SK-N-SH (cell line): ENCODE data around the gene FSIP2. TPM values are rescaled to one million over a fixed set of nuclear protein-coding genes. Genes with fewer than 3 reads are reported as not detected.

Experiments
- CTCF ChIA-PET: fragments of 300-600, 350-600 bp; formaldehyde crosslinking; extraction: SDS; loops from one replicate; lab custom pipeline; 2021; lab: Yijun Ruan, JAX
- POLR2A ChIA-PET: fragments of 350-600 bp; sonication (Branson Sonifier 250); formaldehyde crosslinking; extraction: SDS; loops from one replicate; lab custom pipeline; 2020; ENCODE audit warnings: antibody characterized with exemption, inconsistent platforms; lab: Yijun Ruan, JAX
- DNase-seq: peaks from one replicate; pipeline ENCODE4 v3.0.0; 2012
- H2AFZ ChIP-seq: fragments of 200-600 bp; sonication (generic); 2 replicates; pipeline ENCODE4 v1.8.1; 2016; ENCODE audit warnings: antibody characterized with exemption, mild to moderate bottlenecking, low read depth
- H3F3A ChIP-seq: fragments of 200-600 bp; sonication (generic); replicated peaks from 2 replicates; pipeline ENCODE3; 2016; ENCODE audit warnings: antibody characterized with exemption, mild to moderate bottlenecking; ENCODE audit not compliant: insufficient read depth
- H3K27ac ChIP-seq, 2 experiments: fragments of 200-500 bp in 1 of 2; fragments of 200-600 bp in 1 of 2; sonication (Bioruptor generic) in 1 of 2; sonication (generic), shearing (Covaris generic) in 1 of 2; 2 replicates each; pipeline versions ENCODE4 v1.5.1 to v1.6.1; 2014 to 2016; ENCODE audit warnings: low read depth in 2 of 2, inconsistent platforms in 1 of 2, low read length in 1 of 2, mild to moderate bottlenecking in 1 of 2, mixed read lengths in 1 of 2
- H3K27me3 ChIP-seq: fragments of 200-600 bp; sonication (generic), shearing (Covaris generic); 2 replicates; pipeline ENCODE4 v1.6.1; 2016; ENCODE audit warnings: mixed run types; ENCODE audit not compliant: insufficient read depth
- H3K36me3 ChIP-seq, 2 experiments: fragments of 200-500 bp in 1 of 2; fragments of 200-600 bp in 1 of 2; sonication (Bioruptor generic) in 1 of 2; sonication (generic) in 1 of 2; replicated peaks in 1 of 2; 2 replicates each; pipeline versions ENCODE3 to v1.5.1; 2014 to 2016; ENCODE audit warnings: low read length in 1 of 2, mild to moderate bottlenecking in 1 of 2; ENCODE audit not compliant: insufficient read depth in 2 of 2, control insufficient read depth in 1 of 2
- H3K4me1 ChIP-seq, 2 experiments: fragments of 200-500 bp in 1 of 2; fragments of 200-600 bp in 1 of 2; sonication (Bioruptor generic) in 1 of 2; sonication (generic), shearing (Covaris generic) in 1 of 2; 2 replicates each; pipeline versions ENCODE4 v1.5.1 to v1.6.1; 2014 to 2016; ENCODE audit warnings: low read depth in 1 of 2, low read length in 1 of 2, mixed run types in 1 of 2; ENCODE audit not compliant: insufficient read depth in 2 of 2, control insufficient read depth in 1 of 2
- H3K4me2 ChIP-seq: fragments of 200-600 bp; sonication (generic), shearing (Covaris generic); 2 replicates; pipeline ENCODE4 v1.6.1; 2017; ENCODE audit warnings: mixed run types
- H3K4me3 ChIP-seq, 2 experiments: fragments of 200-500 bp in 1 of 2; fragments of 200-600 bp in 1 of 2; sonication (Bioruptor generic) in 1 of 2; sonication (generic), shearing (Covaris generic) in 1 of 2; 2 replicates each; pipeline versions ENCODE4 v1.5.1 to v1.8.1; 2014 to 2016; ENCODE audit warnings: low read depth in 2 of 2, inconsistent platforms in 1 of 2, low read length in 1 of 2, mild to moderate bottlenecking in 1 of 2, mixed read lengths in 1 of 2, moderate library complexity in 1 of 2
- H3K79me2 ChIP-seq: fragments of 200-600 bp; sonication (generic); 2 replicates; pipeline ENCODE4 v1.8.1; 2017; ENCODE audit warnings: mild to moderate bottlenecking; ENCODE audit not compliant: insufficient read depth
- H3K9ac ChIP-seq: fragments of 200-600 bp; sonication (generic); 2 replicates; pipeline ENCODE4 v1.6.1; 2017; ENCODE audit warnings: mixed run types
- H3K9me2 ChIP-seq: fragments of 200-600 bp; sonication (generic); 2 replicates; pipeline ENCODE4 v1.6.1; 2017; ENCODE audit warnings: mixed run types
- H3K9me3 ChIP-seq: fragments of 200-600 bp; sonication (generic); 2 replicates; pipeline ENCODE4 v1.6.1; 2017; ENCODE audit warnings: mixed run types, mild to moderate bottlenecking, moderate library complexity
- H4K20me1 ChIP-seq: fragments of 200-600 bp; sonication (generic); 2 replicates; pipeline ENCODE4 v1.6.1; 2017; ENCODE audit warnings: mild to moderate bottlenecking, mixed run types; ENCODE audit not compliant: insufficient read depth
- EP300 ChIP-seq, 2 experiments: IDR thresholded peaks; 2 replicates each; pipeline versions ENCODE4 v1.4.0 to v1.6.1; 2012; ENCODE audit warnings: borderline replicate concordance in 1 of 2, low read depth in 1 of 2, low read length in 1 of 2
- FOSL2 ChIP-seq: IDR thresholded peaks from 2 replicates; pipeline ENCODE4 v1.4.0; 2012; ENCODE audit warnings: low read depth, mild to moderate bottlenecking, moderate library complexity, borderline replicate concordance
- FOXJ3 ChIP-seq: sonication (generic); formaldehyde crosslinking; IDR thresholded peaks from 2 replicates; pipeline ENCODE4 v1.5.1; 2020; ENCODE audit warnings: mild to moderate bottlenecking, missing genetic modification reagents
- FOXM1 ChIP-seq: IDR thresholded peaks from 2 replicates; pipeline ENCODE4 v1.4.0; 2012; ENCODE audit warnings: low read depth, mild to moderate bottlenecking
- GATA2 ChIP-seq: sonication (generic); formaldehyde crosslinking; IDR thresholded peaks from 2 replicates; pipeline ENCODE4 v1.5.0; 2020; ENCODE audit warnings: mild to moderate bottlenecking, missing genetic modification reagents
- JUND ChIP-seq: IDR thresholded peaks from 2 replicates; pipeline ENCODE4 v1.4.0; 2012
- MAX ChIP-seq: IDR thresholded peaks from 2 replicates; pipeline ENCODE4 v1.4.0; 2012; ENCODE audit warnings: low read depth
- NFIC ChIP-seq: IDR thresholded peaks from 2 replicates; pipeline ENCODE4 v1.4.0; 2012; ENCODE audit warnings: borderline replicate concordance
- RAD21 ChIP-seq: IDR thresholded peaks from 2 replicates; pipeline ENCODE4 v1.6.1; 2012; ENCODE audit warnings: mild to moderate bottlenecking, low read length
- REST ChIP-seq: IDR thresholded peaks from 2 replicates; pipeline ENCODE4 v1.6.1; 2012; ENCODE audit warnings: mild to moderate bottlenecking, low read depth, low read length, moderate library complexity
- RXRA ChIP-seq: IDR thresholded peaks from 2 replicates; pipeline ENCODE4 v1.4.0; 2012; ENCODE audit warnings: low read depth, mild to moderate bottlenecking, borderline replicate concordance
- SIN3A ChIP-seq: IDR thresholded peaks from 2 replicates; pipeline ENCODE4 v1.6.1; 2012; ENCODE audit warnings: low read depth, mild to moderate bottlenecking, low read length, moderate library complexity, borderline replicate concordance
- SMC3 ChIP-seq: IDR thresholded peaks from 2 replicates; pipeline ENCODE4 v1.6.1; 2012; ENCODE audit warnings: low read depth, low read length, improper control_type of control experiment
- TEAD4 ChIP-seq: IDR thresholded peaks from 2 replicates; pipeline ENCODE4 v1.4.0; 2012; ENCODE audit warnings: mild to moderate bottlenecking, borderline replicate concordance; ENCODE audit not compliant: insufficient read depth
- USF1 ChIP-seq: IDR thresholded peaks from 2 replicates; pipeline ENCODE4 v1.4.0; 2012; ENCODE audit warnings: low read depth, borderline replicate concordance
- polyA plus RNA-seq, 3 experiments: library from polyadenylated mRNA; depleted of rRNA; stranded (reverse); fragments of >200 nt; gene quantifications; 2 replicates each; pipeline ENCODE4 v1.2.3, GENCODE V29; 2012
- TF ChIP-seq, protein P1 (sequence below): fragments of 150-350 bp; IDR thresholded peaks from 2 replicates; pipeline ENCODE4 v1.6.1; 2017; ENCODE audit warnings: antibody characterized with exemption, low read length, low read depth, borderline replicate concordance
- TF ChIP-seq, protein P2 (sequence below): fragments of 150-350 bp; IDR thresholded peaks from 2 replicates; pipeline ENCODE4 v1.6.1; 2016; ENCODE audit warnings: mild to moderate bottlenecking, low read depth, low read length

The FSIP2 gene
- polyA plus RNA-seq, 1 of the 3 experiments (the other 2 are of a cell fraction): not detected

GRCh38 chr2:185857691-185858090, 119.1 kb downstream of the FSIP2 start:
- Histone ChIP-seq H3F3A (no peaks in the 10 kb centered on the region), H3K27ac (no peak overlapping the region), H3K4me1 (no peaks in the 10 kb centered on the region), H4K20me1 (no peaks in the 10 kb centered on the region), H3K79me2 (no peaks in the 10 kb centered on the region), H3K9me3 (no peaks in the 10 kb centered on the region), H3K9me2 (no peaks in the 10 kb centered on the region), H3K27me3 (no peaks in the 10 kb centered on the region), H3K36me3 (no peaks in the 10 kb centered on the region), H3K9ac (no peak overlapping the region)
- POLR2A ChIA-PET: no interaction called here
- TF ChIP-seq SIN3A: no peak
- TF ChIP-seq USF1: no peak
- TF ChIP-seq, protein P1, sequence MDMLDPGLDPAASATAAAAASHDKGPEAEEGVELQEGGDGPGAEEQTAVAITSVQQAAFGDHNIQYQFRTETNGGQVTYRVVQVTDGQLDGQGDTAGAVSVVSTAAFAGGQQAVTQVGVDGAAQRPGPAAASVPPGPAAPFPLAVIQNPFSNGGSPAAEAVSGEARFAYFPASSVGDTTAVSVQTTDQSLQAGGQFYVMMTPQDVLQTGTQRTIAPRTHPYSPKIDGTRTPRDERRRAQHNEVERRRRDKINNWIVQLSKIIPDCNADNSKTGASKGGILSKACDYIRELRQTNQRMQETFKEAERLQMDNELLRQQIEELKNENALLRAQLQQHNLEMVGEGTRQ: no peak
- no peak for TF ChIP-seq NFIC
- no peak for TF ChIP-seq MAX
- TF ChIP-seq FOSL2: no peak
- TF ChIP-seq, protein P2, sequence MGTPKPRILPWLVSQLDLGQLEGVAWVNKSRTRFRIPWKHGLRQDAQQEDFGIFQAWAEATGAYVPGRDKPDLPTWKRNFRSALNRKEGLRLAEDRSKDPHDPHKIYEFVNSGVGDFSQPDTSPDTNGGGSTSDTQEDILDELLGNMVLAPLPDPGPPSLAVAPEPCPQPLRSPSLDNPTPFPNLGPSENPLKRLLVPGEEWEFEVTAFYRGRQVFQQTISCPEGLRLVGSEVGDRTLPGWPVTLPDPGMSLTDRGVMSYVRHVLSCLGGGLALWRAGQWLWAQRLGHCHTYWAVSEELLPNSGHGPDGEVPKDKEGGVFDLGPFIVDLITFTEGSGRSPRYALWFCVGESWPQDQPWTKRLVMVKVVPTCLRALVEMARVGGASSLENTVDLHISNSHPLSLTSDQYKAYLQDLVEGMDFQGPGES: no peak
- no peak for TF ChIP-seq SMC3
- TF ChIP-seq EP300 (IDR thresholded peaks at IDR 0.05; ENCODE audit: borderline replicate concordance in 1 of 2, low read depth in 1 of 2, low read length in 1 of 2): no peak
- TF ChIP-seq RAD21: no peak
- TF ChIP-seq FOXM1: no peak
- TF ChIP-seq GATA2 (CRISPR knock-in tag): no peak
- no peak for TF ChIP-seq RXRA
- no peak for TF ChIP-seq JUND
- TF ChIP-seq FOXJ3: no peak
- TF ChIP-seq TEAD4: no peak
- no peak for TF ChIP-seq REST
- TF ChIP-seq, all 33 proteins: peak for 0
- no peak overlapping the region for H2AFZ ChIP-seq
- no peak overlapping the region for H3K4me2 ChIP-seq
- CTCF ChIA-PET: no interaction called here
- no peak overlapping the region for H3K4me3 ChIP-seq
- no peak for DNase-seq
